ENCODE results near the gene PRKN. TPM values are rescaled to one million over a fixed set of nuclear protein-coding genes. Genes with fewer than 3 reads are reported as not detected.

The PRKN gene
- total and polyA plus RNA-seq, 2 donors (not counting 1 experiment from before 2014, with no cell fraction given): 0.43 to 4.6 TPM

- Histone ChIP-seq H3K4me3 (replicated peaks in 1 of 4; ENCODE audit: control extremely low read depth in 1 of 4, insufficient read depth in 1 of 4, low read depth in 3 of 4, low read length in 4 of 4) (no peak overlapping the region), H3K27ac (ENCODE audit: insufficient read depth, low read length) (no peak overlapping the region), H3K9me3 (ENCODE audit: control insufficient read depth, insufficient read depth, low read depth, low read length) (no peaks in the 10 kb centered on the region), H3K4me2 (ENCODE audit: extremely low read depth, insufficient read depth, low read length) (no peak overlapping the region), H3K36me3 (ENCODE audit: control insufficient read depth, insufficient read depth, low read length) (no peaks in the 10 kb centered on the region), H4K20me1 (ENCODE audit: control insufficient read depth, extremely low read depth, insufficient read depth, low read length) (no peaks in the 10 kb centered on the region), H2AFZ (ENCODE audit: low read length) (no peak overlapping the region), H3K79me2 (ENCODE audit: control insufficient read depth, insufficient read depth, low read length) (no peaks in the 10 kb centered on the region), H3K9ac (ENCODE audit: insufficient read depth, low read length) (no peak overlapping the region), H3K4me1 (ENCODE audit: control insufficient read depth, extremely low read depth, insufficient read depth, low read length) (no peaks in the 10 kb centered on the region), H3K27me3 (ENCODE audit: control insufficient read depth, insufficient read depth, low read length) (no peaks in the 10 kb centered on the region)
- TF ChIP-seq EZH2 (IDR thresholded peaks at IDR 0.05; ENCODE audit: low read length, missing control alignments): no peak
- TF ChIP-seq, protein P1, sequence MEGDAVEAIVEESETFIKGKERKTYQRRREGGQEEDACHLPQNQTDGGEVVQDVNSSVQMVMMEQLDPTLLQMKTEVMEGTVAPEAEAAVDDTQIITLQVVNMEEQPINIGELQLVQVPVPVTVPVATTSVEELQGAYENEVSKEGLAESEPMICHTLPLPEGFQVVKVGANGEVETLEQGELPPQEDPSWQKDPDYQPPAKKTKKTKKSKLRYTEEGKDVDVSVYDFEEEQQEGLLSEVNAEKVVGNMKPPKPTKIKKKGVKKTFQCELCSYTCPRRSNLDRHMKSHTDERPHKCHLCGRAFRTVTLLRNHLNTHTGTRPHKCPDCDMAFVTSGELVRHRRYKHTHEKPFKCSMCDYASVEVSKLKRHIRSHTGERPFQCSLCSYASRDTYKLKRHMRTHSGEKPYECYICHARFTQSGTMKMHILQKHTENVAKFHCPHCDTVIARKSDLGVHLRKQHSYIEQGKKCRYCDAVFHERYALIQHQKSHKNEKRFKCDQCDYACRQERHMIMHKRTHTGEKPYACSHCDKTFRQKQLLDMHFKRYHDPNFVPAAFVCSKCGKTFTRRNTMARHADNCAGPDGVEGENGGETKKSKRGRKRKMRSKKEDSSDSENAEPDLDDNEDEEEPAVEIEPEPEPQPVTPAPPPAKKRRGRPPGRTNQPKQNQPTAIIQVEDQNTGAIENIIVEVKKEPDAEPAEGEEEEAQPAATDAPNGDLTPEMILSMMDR (conservative IDR thresholded peaks at IDR 0.05 in 1 of 2, IDR thresholded peaks at IDR 0.05 in 1 of 2; ENCODE audit: low read depth in 1 of 2, low read length in 2 of 2): no peak
- no peak for DNase-seq (ENCODE audit: low read depth in 2 of 2)
Observed at GRCh38 chr6:161341638-161342037, 1385.9 kb downstream of the PRKN start.

GRCh38 chr6:161338015-161338414 is 1389.6 kb downstream of the PRKN start:
- H3K9me3 ChIP-seq (ENCODE audit: control insufficient read depth, insufficient read depth, low read depth, low read length): no peaks in the 10 kb centered on the region
- DNase-seq (ENCODE audit: low read depth in 2 of 2): no peak
- H3K4me1 ChIP-seq (ENCODE audit: control insufficient read depth, extremely low read depth, insufficient read depth, low read length): no peaks in the 10 kb centered on the region
- H3K9ac ChIP-seq (ENCODE audit: insufficient read depth, low read length): no peak overlapping the region
- TF ChIP-seq EZH2 (IDR thresholded peaks at IDR 0.05; ENCODE audit: low read length, missing control alignments): no peak
- TF ChIP-seq, protein P1 (conservative IDR thresholded peaks at IDR 0.05 in 1 of 2, IDR thresholded peaks at IDR 0.05 in 1 of 2; ENCODE audit: low read depth in 1 of 2, low read length in 2 of 2): no peak
- H3K27me3 ChIP-seq (ENCODE audit: control insufficient read depth, insufficient read depth, low read length): no peaks in the 10 kb centered on the region
- H3K36me3 ChIP-seq (ENCODE audit: control insufficient read depth, insufficient read depth, low read length): no peaks in the 10 kb centered on the region
- H4K20me1 ChIP-seq (ENCODE audit: control insufficient read depth, extremely low read depth, insufficient read depth, low read length): no peaks in the 10 kb centered on the region
- no peak overlapping the region for H3K27ac ChIP-seq (ENCODE audit: insufficient read depth, low read length)
- no peak overlapping the region for H3K4me2 ChIP-seq (ENCODE audit: extremely low read depth, insufficient read depth, low read length)
- no peak overlapping the region for H2AFZ ChIP-seq (ENCODE audit: low read length)
- H3K4me3 ChIP-seq (replicated peaks in 1 of 4; ENCODE audit: control extremely low read depth in 1 of 4, insufficient read depth in 1 of 4, low read depth in 3 of 4, low read length in 4 of 4): no peak overlapping the region
- H3K79me2 ChIP-seq (ENCODE audit: control insufficient read depth, insufficient read depth, low read length): no peaks in the 10 kb centered on the region

DNA sequence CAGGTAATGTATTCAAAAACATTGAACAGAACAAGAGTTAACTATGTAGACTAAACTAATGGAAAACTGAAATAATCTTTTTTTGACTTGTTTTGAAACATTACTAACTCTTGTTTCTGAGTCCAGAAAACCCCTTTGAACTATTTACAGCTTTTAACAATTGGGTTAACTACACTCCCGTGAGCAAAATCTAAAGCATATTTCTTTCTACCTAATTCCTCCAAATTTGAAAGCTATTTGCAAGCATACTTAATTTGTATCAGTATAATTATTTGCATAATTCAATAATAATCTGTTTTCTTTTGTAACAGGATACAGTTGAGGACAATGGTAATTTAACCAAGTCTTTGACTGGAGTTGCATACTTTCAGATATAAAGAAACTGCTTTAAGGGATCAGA is 1391.1 kb downstream of the PRKN start:
- no peak overlapping the region for H3K27ac ChIP-seq (ENCODE audit: insufficient read depth, low read length)
- no peaks in the 10 kb centered on the region for H3K9me3 ChIP-seq (ENCODE audit: control insufficient read depth, insufficient read depth, low read depth, low read length)
- no peaks in the 10 kb centered on the region for H4K20me1 ChIP-seq (ENCODE audit: control insufficient read depth, extremely low read depth, insufficient read depth, low read length)
- TF ChIP-seq, protein P1 (conservative IDR thresholded peaks at IDR 0.05 in 1 of 2, IDR thresholded peaks at IDR 0.05 in 1 of 2; ENCODE audit: low read depth in 1 of 2, low read length in 2 of 2): no peak
- TF ChIP-seq EZH2 (IDR thresholded peaks at IDR 0.05; ENCODE audit: low read length, missing control alignments): no peak
- H3K36me3 ChIP-seq (ENCODE audit: control insufficient read depth, insufficient read depth, low read length): no peaks in the 10 kb centered on the region
- H2AFZ ChIP-seq (ENCODE audit: low read length): no peak overlapping the region
- no peak overlapping the region for H3K9ac ChIP-seq (ENCODE audit: insufficient read depth, low read length)
- H3K4me1 ChIP-seq (ENCODE audit: control insufficient read depth, extremely low read depth, insufficient read depth, low read length): no peaks in the 10 kb centered on the region
- no peak for DNase-seq (ENCODE audit: low read depth in 2 of 2)
- H3K4me2 ChIP-seq (ENCODE audit: extremely low read depth, insufficient read depth, low read length): no peak overlapping the region
- no peak overlapping the region for H3K4me3 ChIP-seq (replicated peaks in 1 of 4; ENCODE audit: control extremely low read depth in 1 of 4, insufficient read depth in 1 of 4, low read depth in 3 of 4, low read length in 4 of 4)
- H3K27me3 ChIP-seq (ENCODE audit: control insufficient read depth, insufficient read depth, low read length): no peaks in the 10 kb centered on the region
- no peaks in the 10 kb centered on the region for H3K79me2 ChIP-seq (ENCODE audit: control insufficient read depth, insufficient read depth, low read length)

Measured in fibroblast of lung (primary cell).